ENCODE results near the gene CDC16.
"Not testable (repeated sequence)": the region's sequence is repeated elsewhere in the genome, so short reads cannot be mapped to it uniquely, and the experiment has no call there.

Gene CDC16

GRCh38 chr13:114228176-114228575 lies 6.5 kb upstream of the CDC16 start:
- DNase-seq, result no peak

- DNase-seq, result no peak
Measured at GRCh38 chr13:114229506-114229905, 5.2 kb upstream of the CDC16 start.

GRCh38 chr13:114230117-114230516 lies 4.6 kb upstream of the CDC16 start:
- no peak for DNase-seq

- no peak for DNase-seq
Measured at GRCh38 chr13:114230575-114230974, 4.1 kb upstream of the CDC16 start.

GRCh38 chr13:114231886-114232285 lies 2.8 kb upstream of the CDC16 start:
- no peak for DNase-seq

- DNase-seq, result no peak
Measured at GRCh38 chr13:114234266-114234644, 442 bp upstream of the CDC16 start.

- no peak for DNase-seq
Measured at GRCh38 chr13:114235697-114236096, 1.0 kb downstream of the CDC16 start.

GRCh38 chr13:114236227-114236626 lies 1.5 kb downstream of the CDC16 start:
- DNase-seq, result no peak

- no peak for DNase-seq
Measured at GRCh38 chr13:114237415-114238112, 2.9 kb downstream of the CDC16 start.

GRCh38 chr13:114241918-114242317 lies 7.2 kb downstream of the CDC16 start:
- no peak for DNase-seq

GRCh38 chr13:114243971-114244370 lies 9.3 kb downstream of the CDC16 start:
- no peak for DNase-seq

GRCh38 chr13:114244637-114245036 lies 9.9 kb downstream of the CDC16 start:
- DNase-seq, result no peak

GRCh38 chr13:114248011-114248410 lies 13.3 kb downstream of the CDC16 start:
- no peak for DNase-seq

- no peak for DNase-seq
Measured at GRCh38 chr13:114249077-114249476, 14.4 kb downstream of the CDC16 start.

- DNase-seq, result not testable (repeated sequence)
Measured at GRCh38 chr13:114251639-114252440, 17.1 kb downstream of the CDC16 start.

GRCh38 chr13:114256547-114256946 lies 21.9 kb downstream of the CDC16 start:
- no peak for DNase-seq

GRCh38 chr13:114257014-114257413 lies 22.3 kb downstream of the CDC16 start:
- DNase-seq, result no peak

- no peak for DNase-seq
Measured at GRCh38 chr13:114258589-114258988, 23.9 kb downstream of the CDC16 start.

- DNase-seq, result no peak
Measured at GRCh38 chr13:114259374-114259773, 24.7 kb downstream of the CDC16 start.

- no peak for DNase-seq
Measured at GRCh38 chr13:114259974-114260373, 25.3 kb downstream of the CDC16 start.

GRCh38 chr13:114260814-114261213 lies 26.1 kb downstream of the CDC16 start:
- no peak for DNase-seq

- no peak for DNase-seq
Measured at GRCh38 chr13:114261328-114261965, 26.8 kb downstream of the CDC16 start.

GRCh38 chr13:114263578-114263977 lies 28.9 kb downstream of the CDC16 start:
- DNase-seq, result peak; percentile 48

- not testable (repeated sequence) for DNase-seq
Measured at GRCh38 chr13:114264313-114264712, 29.6 kb downstream of the CDC16 start.
